Stimulated activated effector memory CD8-positive, alpha-beta T cell treated with anti-CD3 and anti-CD28 coated beads, Interleukin-12 subunit alpha, Interleukin-12 subunit beta, amount 100 ng/mL, for 72 hours (primary cell): ENCODE results near the gene RPS3.
A peak's percentile ranks its signal among the peaks of the same experiment; 100 is the strongest.
"Not testable (repeated sequence)": the region's sequence is repeated elsewhere in the genome, so short reads cannot be mapped to it uniquely, and the experiment has no call there.

Experiments
- ATAC-seq: fragments of 150-1000 bp; cut with Tn5 transposase; 2 replicates; pipeline ENCODE4 v1.10.0; 2021
- DNase-seq, 2 donors: peaks; one replicate each; pipeline ENCODE4 v3.0.0; 2021 to 2022; ENCODE audit warnings: low spot score in 2 of 2
- H3K27ac Mint-ChIP-seq: one replicate; pipeline ENCODE4 v1.8.0; 2022; ENCODE audit warnings: mild to moderate bottlenecking, mixed read lengths
- H3K36me3 Mint-ChIP-seq: one replicate; pipeline ENCODE4 v1.8.0; 2022; ENCODE audit warnings: mild to moderate bottlenecking, mixed read lengths
- H3K4me1 Mint-ChIP-seq: one replicate; pipeline ENCODE4 v1.8.0; 2022; ENCODE audit warnings: mixed read lengths
- H3K4me3 Mint-ChIP-seq: one replicate; pipeline ENCODE4 v1.8.0; 2022; ENCODE audit warnings: mild to moderate bottlenecking, mixed read lengths
- H3K9me3 Mint-ChIP-seq: one replicate; pipeline ENCODE4 v1.8.0; 2022; ENCODE audit warnings: mixed read lengths

RPS3 gene

DNA sequence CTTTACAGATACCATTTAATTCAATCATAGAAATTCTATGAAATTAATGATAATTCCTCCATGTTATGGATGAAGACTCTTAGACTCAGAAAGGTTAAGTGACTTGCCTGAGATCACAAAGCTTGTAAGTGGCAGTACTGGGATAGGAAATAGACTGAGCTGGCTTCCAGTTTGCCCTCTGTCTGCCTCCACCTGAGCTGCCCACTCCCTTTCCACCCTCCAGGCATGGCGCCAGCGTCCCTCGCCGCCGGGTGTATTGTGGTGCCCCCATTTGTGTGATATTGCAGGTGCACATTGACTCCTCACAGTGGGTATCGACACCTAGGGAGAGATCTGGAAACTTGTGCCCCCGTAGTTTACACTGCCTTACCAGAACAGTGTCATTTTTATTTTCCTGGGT is 9.4 kb upstream of the RPS3 start:
- DNase-seq (no peak), ATAC-seq (no peak)
- no peaks in the 10 kb centered on the region for H3K9me3 Mint-ChIP-seq
- H3K4me3 Mint-ChIP-seq, result no peak overlapping the region
- peaks cover 7% of the 10 kb centered on the region for H3K4me1 Mint-ChIP-seq
- no peak overlapping the region for H3K27ac Mint-ChIP-seq
- no peaks in the 10 kb centered on the region for H3K36me3 Mint-ChIP-seq

DNA sequence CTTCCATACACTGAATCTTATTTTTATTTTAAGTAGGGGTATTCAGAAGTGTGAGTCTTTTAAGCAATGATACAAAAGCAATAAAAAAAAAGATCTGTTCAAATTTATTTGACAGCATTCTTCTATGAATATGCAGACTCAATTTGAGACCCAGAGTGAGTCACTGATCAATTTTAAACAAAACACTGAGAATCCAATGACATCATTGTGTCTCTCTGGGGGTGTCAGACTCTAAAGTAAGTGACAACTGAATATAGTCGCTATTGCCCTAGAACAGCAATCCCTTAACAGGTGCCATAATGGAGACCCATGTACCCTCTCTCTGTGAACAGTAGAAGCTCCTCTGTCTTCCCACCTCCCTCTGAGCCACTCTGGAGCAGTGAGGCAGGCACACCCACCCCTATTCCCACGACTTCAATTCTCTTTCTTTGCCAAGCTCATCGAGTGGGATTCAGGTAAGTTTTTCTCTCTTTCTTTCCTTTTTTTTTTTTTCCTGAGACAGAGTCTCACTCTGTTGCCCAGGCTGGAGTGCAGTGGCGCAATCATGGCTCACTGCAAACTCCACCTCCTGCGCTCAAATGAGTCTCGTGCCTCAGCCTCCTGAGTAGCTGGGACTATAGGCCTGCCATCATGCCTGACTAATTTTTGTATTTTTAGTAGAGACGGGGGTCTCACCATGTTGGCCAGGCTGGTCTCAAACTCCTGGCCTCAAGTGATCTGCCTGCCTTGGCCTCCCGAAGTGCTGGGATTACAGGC is 5.1 kb upstream of the RPS3 start:
- H3K9me3 Mint-ChIP-seq, result no peaks in the 10 kb centered on the region
- H3K36me3 Mint-ChIP-seq, result peaks cover 3% of the 10 kb centered on the region
- peaks cover 11% of the 10 kb centered on the region for H3K4me1 Mint-ChIP-seq
- no peak overlapping the region for H3K27ac Mint-ChIP-seq
- no peak overlapping the region for H3K4me3 Mint-ChIP-seq
- no peak for DNase-seq
- peak; percentile 84 for ATAC-seq

DNA sequence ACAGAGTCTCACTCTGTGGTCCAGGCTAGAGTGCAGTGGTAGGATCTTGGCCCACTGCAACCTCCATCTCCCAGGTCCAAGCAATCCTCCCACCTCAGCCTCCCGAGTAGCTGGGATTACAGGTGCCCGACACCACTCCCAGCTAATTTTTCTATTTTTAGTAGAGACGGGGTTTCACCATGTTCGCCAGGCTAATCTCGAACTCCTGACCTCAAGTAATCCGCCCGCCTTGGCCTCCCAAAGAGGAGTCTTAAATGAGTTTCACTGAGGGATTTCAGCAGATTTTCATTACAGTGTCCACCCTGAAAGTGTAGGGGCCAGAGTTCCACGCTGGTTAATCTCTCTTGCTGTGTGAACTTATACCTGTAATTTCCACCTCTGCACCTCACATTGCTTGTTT is 412 bp upstream of the RPS3 start:
- DNase-seq (no peak), ATAC-seq (no peak)
- H3K4me3 Mint-ChIP-seq, result peak overlapping the region; percentile 99
- peak overlapping the region; percentile 100 for H3K27ac Mint-ChIP-seq
- peaks cover 45% of the 10 kb centered on the region for H3K4me1 Mint-ChIP-seq
- peaks cover 49% of the 10 kb centered on the region for H3K36me3 Mint-ChIP-seq
- H3K9me3 Mint-ChIP-seq, result no peaks in the 10 kb centered on the region

DNA sequence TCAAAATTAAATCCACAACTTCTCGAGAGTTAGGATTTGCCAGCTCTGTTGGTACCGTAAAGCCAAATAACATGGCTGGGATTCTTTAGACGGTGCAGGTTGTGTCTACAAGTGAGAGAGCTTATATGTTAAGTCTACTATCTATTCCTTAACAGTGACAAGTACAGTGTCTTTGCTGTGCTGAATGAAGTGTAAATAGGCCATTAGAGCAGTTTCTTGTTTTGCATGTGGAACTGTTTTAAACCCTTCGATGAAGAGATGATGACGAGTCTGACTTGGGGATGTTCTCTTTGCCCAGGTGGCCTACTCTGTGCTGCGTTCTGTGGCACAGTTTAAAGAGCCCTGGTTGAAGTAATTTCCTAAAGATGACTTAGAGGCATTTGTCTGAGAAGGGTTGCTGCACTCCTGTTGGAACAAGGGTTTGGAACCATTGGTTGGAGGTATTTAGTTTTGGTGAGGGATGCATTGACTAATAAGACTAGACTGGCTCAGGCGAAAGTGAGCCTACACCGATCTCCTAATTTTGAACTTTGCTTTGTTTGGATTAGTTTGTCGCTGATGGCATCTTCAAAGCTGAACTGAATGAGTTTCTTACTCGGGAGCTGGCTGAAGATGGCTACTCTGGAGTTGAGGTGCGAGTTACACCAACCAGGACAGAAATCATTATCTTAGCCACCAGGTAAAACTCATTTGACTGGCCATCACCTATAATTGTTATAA is 988 bp downstream of the RPS3 start:
- Mint-ChIP-seq H3K27ac (peak overlapping the region; percentile 100), H3K9me3 (no peaks in the 10 kb centered on the region), H3K4me3 (peak overlapping the region; percentile 99), H3K4me1 (peaks cover 52% of the 10 kb centered on the region), H3K36me3 (peaks cover 63% of the 10 kb centered on the region)
- DNase-seq, result no peak
- ATAC-seq, result peak; percentile 14

DNA sequence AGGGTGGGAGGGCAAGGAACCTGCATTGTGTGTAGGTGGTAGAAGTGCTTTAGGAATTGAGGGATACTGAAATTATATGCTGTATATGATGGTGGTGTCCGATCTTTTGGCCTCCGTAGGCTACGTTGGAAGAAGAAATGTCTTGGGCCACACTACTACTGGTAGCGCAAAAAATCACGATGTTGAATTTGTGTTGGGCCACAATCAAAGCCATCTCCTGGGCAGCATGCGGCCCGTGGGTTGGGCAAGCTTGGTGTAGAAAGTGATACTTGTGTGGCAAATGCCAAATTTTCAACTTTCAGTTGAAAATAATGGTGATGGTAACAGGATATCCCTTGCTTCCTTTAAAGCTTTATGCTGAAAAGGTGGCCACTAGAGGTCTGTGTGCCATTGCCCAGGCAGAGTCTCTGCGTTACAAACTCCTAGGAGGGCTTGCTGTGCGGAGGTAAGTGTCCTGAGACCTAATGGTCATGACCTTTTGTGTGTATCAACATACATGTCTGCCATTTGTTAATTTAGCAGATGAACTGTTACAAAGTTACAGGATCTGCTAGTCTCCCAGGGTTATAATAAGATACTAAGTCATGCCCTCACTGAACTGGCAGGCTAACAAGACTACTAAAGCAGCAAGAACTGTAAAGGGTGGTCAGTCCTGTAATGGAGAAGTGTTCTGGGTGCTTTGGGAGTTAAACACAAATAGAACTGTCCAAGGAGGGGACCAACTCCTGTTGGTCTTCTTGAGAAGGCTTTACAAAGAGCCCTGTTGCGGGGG is 2.9 kb downstream of the RPS3 start:
- no peak for ATAC-seq
- Mint-ChIP-seq H3K4me1 (peaks cover 52% of the 10 kb centered on the region), H3K36me3 (peaks cover 82% of the 10 kb centered on the region), H3K4me3 (peak overlapping the region; percentile 99), H3K27ac (peak overlapping the region; percentile 100), H3K9me3 (no peaks in the 10 kb centered on the region)
- no peak for DNase-seq

DNA sequence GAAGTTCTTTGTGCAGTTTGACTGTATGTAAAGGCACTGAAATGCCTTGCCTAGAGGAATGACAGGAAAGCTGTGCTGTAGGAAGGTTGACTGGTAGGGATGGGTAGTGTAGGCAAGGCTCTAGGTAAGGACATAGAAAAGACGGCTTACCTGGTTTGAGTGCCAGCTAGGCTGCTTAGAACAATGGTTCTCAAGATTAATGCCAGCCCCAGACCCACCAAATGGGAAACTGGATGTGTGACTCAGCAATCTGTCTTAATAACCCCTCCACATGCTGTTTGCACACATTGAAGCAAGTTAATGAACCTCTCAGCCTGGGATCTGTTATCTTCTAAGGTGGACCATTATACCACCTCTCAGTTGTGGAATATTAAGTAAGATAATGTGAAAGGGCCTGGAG is 3.7 kb downstream of the RPS3 start:
- no peak for DNase-seq
- Mint-ChIP-seq H3K4me3 (peak overlapping the region; percentile 99), H3K4me1 (peaks cover 57% of the 10 kb centered on the region), H3K9me3 (no peaks in the 10 kb centered on the region), H3K36me3 (peaks cover 91% of the 10 kb centered on the region), H3K27ac (peak overlapping the region; percentile 100)
- ATAC-seq, result no peak

DNA sequence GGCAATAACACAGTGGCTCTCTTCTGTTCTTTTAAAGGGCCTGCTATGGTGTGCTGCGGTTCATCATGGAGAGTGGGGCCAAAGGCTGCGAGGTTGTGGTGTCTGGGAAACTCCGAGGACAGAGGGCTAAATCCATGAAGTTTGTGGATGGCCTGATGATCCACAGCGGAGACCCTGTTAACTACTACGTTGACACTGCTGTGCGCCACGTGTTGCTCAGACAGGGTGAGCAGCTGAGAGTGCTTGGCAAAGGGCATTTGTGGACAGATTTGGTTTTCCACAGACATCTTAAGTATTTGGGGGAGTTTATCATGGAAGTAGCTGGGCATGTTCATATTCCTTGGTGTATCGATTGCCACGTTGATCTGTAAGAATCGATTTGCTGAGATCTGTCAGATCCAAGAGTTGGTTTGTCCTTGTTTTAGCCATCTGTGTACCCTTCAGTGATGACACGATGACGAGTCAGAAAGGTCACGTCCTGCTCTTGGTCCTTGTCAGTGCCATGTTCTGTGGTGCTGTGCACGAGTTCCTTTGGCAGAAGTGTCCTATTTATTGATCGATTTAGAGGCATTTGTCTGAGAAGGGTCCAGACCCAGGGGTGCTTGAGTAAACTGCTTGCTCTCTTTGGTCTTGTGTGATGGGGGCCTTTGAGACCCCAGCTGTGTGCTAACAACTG is 4.8 kb downstream of the RPS3 start:
- Mint-ChIP-seq H3K4me3 (peak overlapping the region; percentile 99), H3K4me1 (peaks cover 56% of the 10 kb centered on the region), H3K27ac (peak overlapping the region; percentile 100), H3K36me3 (peaks cover 100% of the 10 kb centered on the region), H3K9me3 (no peaks in the 10 kb centered on the region)
- DNase-seq (no peak), ATAC-seq (no peak)

DNA sequence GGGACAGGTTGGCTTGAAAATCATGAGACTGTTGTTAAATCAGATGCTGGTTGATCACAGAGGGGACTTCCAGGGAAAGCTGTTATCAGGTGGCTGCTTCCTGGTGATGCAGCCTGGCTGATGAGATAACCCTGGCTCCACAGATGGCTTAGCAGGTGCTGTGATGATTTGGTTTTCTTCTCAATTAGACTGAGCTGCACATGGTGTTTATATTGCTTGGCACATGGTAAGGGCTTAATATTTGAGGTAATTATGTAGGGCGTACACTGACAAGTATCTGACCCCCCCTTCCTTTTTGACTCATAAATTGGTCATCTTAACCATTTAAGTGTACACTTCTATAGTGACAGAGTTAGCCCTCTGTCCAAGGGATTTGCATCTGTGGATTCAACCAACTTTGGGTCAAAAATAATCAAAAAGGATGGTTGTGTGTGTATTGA is 7.0 kb downstream of the RPS3 start:
- Mint-ChIP-seq H3K9me3 (no peaks in the 10 kb centered on the region), H3K36me3 (peaks cover 85% of the 10 kb centered on the region), H3K4me3 (no peak overlapping the region), H3K4me1 (peaks cover 45% of the 10 kb centered on the region), H3K27ac (peak overlapping the region; percentile 100)
- DNase-seq (no peak), ATAC-seq (peak; percentile 31)

DNA sequence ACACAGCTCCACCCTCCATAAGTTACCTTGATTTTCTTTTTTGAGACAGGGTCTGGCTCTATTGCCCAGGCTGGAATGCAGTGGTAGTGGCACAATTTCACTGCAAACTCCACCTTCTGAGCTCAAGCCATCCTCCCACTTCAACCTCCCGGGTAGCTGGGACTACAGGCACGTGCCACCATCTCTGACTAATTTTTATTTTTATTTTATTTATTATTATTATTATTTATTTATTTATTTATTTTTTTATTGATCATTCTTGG is 9.6 kb downstream of the RPS3 start:
- DNase-seq (no peak), ATAC-seq (no peak)
- Mint-ChIP-seq H3K9me3 (no peaks in the 10 kb centered on the region), H3K4me1 (peaks cover 21% of the 10 kb centered on the region), H3K36me3 (peaks cover 85% of the 10 kb centered on the region), H3K27ac (no peak overlapping the region), H3K4me3 (no peak overlapping the region)

DNA sequence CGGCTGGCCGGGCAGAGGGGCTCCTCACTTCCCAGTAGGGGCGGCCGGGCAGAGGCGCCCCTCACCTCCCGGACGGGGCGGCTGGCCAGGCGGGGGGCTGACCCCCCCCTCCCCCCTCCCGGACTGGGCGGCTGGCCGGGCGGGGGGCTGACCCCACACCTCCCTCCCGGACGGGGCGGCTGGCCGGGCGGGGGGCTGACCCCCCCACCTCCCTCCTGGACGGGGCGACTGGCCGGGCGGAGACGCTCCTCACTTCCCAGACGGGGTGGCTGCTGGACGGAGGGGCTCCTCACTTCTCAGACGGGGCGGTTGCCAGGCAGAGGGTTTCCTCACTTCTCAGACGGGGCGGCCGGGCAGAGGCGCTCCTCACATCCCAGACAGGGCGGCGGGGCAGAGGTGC is 10.7 kb downstream of the RPS3 start:
- not testable (repeated sequence) for H3K27ac Mint-ChIP-seq, ATAC-seq, H3K4me3 Mint-ChIP-seq, H3K9me3 Mint-ChIP-seq, DNase-seq, H3K4me1 Mint-ChIP-seq
- peaks cover 85% of the 10 kb centered on the region for H3K36me3 Mint-ChIP-seq

DNA sequence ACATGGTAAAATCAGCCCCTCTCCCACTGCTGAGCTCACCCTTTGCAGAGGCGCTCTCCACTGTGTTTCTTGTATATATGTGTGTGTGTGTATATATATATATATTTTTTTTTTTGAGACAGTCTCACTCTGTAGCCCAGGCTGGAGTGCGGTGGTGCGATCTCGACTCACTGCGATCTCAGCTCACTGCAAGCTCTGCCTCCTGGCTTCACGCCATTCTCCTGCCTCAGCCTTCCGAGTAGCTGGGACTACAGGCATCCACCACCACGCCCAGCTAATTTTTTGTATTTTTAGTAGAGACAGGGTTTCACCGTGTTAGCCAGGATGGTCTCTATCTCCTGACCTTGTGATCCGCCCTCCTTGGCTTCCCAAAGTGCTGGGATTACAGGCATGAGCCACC is 13.8 kb downstream of the RPS3 start:
- not testable (repeated sequence) for H3K4me1 Mint-ChIP-seq, H3K9me3 Mint-ChIP-seq, DNase-seq, H3K4me3 Mint-ChIP-seq, H3K27ac Mint-ChIP-seq, ATAC-seq
- H3K36me3 Mint-ChIP-seq, result peaks cover 85% of the 10 kb centered on the region

DNA sequence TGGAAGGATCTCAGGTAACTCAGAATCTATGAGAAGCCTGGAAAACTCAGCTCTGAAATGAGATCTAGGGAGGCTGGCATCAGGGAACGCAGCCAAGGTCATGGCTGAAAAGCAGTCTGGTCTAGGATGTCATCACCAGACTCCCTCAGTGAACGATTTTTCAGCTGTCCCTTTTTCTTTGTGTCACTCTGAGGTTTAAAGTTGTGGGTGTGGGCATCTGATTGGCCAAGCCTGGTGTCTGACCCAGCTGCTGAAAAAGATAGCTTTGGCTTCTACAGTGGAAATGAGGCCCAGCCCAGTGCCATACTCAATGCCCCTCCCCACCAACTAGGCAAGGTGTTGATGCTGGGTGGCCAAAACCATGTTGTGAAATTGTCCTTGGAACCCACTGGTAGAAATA is 14.5 kb downstream of the RPS3 start:
- Mint-ChIP-seq H3K9me3 (no peaks in the 10 kb centered on the region), H3K36me3 (peaks cover 82% of the 10 kb centered on the region), H3K27ac (no peak overlapping the region), H3K4me1 (no peaks in the 10 kb centered on the region), H3K4me3 (no peak overlapping the region)
- DNase-seq (no peak), ATAC-seq (no peak)

DNA sequence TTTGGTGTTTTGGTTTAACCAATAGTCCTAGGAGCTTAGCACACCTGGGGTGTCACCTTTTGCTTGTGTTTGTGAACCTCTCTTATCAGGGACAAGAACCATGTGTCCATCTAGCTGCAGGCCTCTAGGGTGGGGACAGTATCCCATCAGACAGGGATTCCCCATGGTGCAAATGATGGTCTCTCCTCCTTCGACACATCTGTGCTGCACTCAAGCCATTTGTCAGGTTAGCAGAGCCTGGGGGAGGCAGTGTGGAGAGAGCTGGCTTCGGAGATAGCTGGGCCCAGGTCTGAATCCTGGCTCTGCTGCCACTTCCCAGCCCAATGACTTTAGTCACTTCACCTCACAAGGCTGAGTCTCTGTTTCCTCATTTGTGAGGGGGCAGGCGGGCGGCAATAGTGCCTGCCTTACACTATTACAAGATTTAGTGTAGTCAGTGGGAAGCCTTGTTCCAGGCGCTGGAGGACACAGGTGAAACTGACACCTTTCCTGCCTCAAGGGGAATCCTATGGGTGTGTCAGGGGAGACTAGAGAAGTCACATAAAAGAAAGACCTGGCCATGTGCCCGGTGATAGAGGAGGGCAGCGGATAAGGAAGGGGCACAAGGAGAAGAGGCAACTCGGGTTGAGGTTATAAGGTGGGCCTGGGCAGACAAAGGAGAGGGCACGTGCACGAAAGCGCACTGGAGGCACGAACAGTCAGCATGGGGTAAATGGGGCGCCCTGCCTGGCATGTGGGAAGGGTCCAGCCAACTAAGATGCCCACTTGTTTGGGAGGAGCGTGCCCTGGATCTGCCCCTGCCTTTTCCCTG is 21.1 kb downstream of the RPS3 start:
- Mint-ChIP-seq H3K4me3 (no peak overlapping the region), H3K27ac (peak overlapping the region; percentile 11), H3K9me3 (no peaks in the 10 kb centered on the region), H3K4me1 (no peaks in the 10 kb centered on the region), H3K36me3 (peaks cover 31% of the 10 kb centered on the region)
- no peak for DNase-seq
- no peak for ATAC-seq

DNA sequence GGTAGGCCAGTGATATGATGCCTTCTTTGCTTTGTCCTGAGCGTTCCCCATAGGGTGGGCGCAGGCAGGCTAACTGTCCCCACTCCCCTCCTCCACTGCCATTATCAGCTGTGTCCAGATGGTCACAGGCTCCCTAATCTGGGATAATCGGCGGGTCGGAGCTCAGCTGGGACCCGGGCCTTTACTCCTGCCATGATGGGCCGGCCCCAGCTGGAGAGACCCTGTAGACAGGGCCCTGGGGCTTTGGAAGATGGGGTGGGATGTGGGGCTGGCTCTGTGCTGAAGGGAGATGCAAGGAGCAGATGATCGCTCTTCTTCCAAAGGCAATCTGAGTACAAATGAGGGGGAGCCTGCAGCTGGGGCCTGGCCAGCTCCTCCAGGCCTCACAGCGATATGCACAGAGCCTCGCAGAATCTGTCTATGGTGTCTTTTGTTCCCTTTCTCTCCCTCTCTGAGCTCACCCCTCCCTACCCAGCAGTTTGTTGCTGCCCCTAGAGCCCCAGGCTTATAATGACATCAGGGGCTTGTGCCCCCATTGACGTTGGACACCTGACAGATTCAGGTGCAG is 21.8 kb downstream of the RPS3 start:
- ATAC-seq, result no peak
- no peak for DNase-seq
- Mint-ChIP-seq H3K9me3 (no peaks in the 10 kb centered on the region), H3K27ac (peak overlapping the region; percentile 11), H3K36me3 (peaks cover 24% of the 10 kb centered on the region), H3K4me3 (no peak overlapping the region), H3K4me1 (no peaks in the 10 kb centered on the region)
